Brain microvascular endothelial cell (primary cell): ENCODE data around the gene ZBTB7A.

Experiments used
- DNase-seq: peaks from one replicate; pipeline ENCODE4 v3.0.0-alpha.2; 2020
- H3K27ac ChIP-seq: fragments of 250-450 bp; sonication (Bioruptor Pico); 2 replicates; pipeline ENCODE4 v1.5.1; 2020; ENCODE audit warnings: mild to moderate bottlenecking, moderate library complexity
- H3K27me3 ChIP-seq: fragments of 250-450 bp; sonication (Bioruptor Pico); replicated peaks from 2 replicates; pipeline ENCODE4 v1.5.1; 2020; ENCODE audit warnings: mild to moderate bottlenecking
- H3K36me3 ChIP-seq: fragments of 250-450 bp; sonication (Bioruptor Pico); replicated peaks from 2 replicates; pipeline ENCODE4 v1.5.1; 2020; ENCODE audit warnings: mild to moderate bottlenecking
- H3K4me3 ChIP-seq: 2 replicates; pipeline ENCODE4 v1.5.1; 2011; ENCODE audit warnings: low read depth, mild to moderate bottlenecking, control low read depth, low read length, moderate library complexity
- in situ Hi-C: cut with HindIII; loops from 2 replicates; pipeline ENCODE4 v1.10.0; 2017; ENCODE audit warnings: low sequenced_read_pairs, low pct_ligation_motif_present
- TF ChIP-seq, protein P1 (sequence below): IDR thresholded peaks from 2 replicates; pipeline ENCODE4 v1.5.1; 2011; ENCODE audit warnings: low read depth, mild to moderate bottlenecking, moderate library complexity, low read length, control low read depth, inconsistent platforms; ENCODE audit errors: missing control alignments

Gene ZBTB7A

DNA sequence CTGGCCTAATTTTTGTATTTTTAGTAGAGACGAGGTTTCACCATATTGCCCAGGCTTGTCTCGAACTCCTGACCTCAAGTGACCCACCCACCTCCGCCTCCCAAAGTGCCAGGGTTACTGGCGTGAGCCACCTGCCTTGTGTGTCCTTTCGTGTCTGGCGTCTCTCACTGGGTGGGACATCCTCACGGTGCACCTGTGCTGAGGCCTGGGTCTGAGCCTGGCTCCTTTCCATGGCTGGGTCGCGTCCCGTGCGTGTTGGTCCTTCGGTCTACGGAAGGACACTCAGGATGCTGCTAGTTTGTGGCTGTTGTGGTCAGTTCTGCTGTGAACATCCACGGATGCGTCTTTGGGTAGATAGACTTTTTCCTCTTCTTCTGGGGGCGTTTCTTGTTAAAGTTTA is 39.6 kb downstream of the ZBTB7A start:
- DNase-seq: no peak
- Histone ChIP-seq H3K4me3 (no peak overlapping the region), H3K36me3 (peaks cover 15% of the 10 kb centered on the region), H3K27ac (no peak overlapping the region), H3K27me3 (no peaks in the 10 kb centered on the region)
- TF ChIP-seq, protein P1, sequence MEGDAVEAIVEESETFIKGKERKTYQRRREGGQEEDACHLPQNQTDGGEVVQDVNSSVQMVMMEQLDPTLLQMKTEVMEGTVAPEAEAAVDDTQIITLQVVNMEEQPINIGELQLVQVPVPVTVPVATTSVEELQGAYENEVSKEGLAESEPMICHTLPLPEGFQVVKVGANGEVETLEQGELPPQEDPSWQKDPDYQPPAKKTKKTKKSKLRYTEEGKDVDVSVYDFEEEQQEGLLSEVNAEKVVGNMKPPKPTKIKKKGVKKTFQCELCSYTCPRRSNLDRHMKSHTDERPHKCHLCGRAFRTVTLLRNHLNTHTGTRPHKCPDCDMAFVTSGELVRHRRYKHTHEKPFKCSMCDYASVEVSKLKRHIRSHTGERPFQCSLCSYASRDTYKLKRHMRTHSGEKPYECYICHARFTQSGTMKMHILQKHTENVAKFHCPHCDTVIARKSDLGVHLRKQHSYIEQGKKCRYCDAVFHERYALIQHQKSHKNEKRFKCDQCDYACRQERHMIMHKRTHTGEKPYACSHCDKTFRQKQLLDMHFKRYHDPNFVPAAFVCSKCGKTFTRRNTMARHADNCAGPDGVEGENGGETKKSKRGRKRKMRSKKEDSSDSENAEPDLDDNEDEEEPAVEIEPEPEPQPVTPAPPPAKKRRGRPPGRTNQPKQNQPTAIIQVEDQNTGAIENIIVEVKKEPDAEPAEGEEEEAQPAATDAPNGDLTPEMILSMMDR: no peak
- in situ Hi-C loops: no loop called here

DNA sequence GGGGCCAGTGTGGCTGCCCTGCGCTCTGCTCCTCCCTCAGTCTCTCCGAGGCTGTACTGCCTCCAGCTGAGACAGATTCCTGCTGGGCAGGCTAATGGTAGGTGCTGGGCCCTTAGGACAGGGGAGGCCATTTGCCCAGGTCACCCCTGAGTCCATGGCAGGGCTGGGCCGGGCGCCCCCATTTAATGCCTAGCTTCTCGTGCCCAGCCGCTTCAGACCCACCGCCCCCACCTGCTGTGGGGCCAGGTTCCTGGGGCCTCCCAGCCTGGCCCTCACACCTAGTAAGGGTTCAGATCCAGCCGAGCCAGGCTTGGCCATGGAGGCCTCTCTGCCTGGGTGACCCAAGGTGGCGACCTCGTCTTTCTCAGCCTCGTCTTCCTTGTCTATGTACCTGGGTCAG is 41.4 kb downstream of the ZBTB7A start:
- H3K4me3 ChIP-seq: no peak overlapping the region
- no peak for DNase-seq
- no peak overlapping the region for H3K27ac ChIP-seq
- TF ChIP-seq, protein P1: no peak
- peaks cover 17% of the 10 kb centered on the region for H3K36me3 ChIP-seq
- in situ Hi-C loops: no loop called here
- no peaks in the 10 kb centered on the region for H3K27me3 ChIP-seq

DNA sequence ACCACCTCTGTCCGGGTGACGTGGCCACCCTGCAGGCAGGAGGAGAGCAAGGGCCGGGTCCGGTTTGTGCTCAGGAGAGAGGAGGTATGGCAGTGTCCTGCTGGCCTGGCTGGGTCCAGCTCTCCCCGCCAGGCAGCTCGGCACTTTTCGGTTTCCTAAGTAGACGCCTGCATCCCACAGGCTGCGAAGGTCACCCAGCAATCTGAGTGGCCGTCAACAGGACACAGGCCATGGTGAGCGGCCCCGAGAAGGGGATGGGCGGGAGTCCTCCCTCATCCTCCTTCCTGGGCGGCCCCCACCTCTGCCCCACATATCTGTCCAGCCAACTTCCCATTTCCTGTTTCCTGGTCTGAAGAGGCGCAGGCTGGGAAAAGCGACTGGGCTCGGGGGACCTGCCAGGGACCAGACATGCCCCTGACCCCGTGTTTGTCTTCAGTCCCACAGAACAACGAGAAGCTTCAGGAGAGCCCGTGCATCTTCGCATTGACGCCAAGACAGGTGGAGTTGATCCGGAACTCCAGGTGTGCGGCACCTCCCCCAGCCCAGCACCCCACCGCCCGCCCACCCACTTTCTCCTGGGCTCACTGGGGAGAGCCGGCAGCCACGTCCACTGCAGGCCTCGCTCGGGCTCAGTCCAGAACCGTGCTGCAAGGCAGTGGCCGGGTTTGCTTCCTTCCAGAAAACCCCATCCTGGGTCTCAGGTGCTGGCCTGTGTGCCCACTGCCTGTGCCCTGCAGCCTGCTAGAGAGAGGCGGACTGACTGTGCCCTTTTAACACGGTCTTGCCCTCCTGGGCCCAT is 42.9 kb downstream of the ZBTB7A start:
- no peak overlapping the region for H3K4me3 ChIP-seq
- in situ Hi-C loops: no loop called here
- TF ChIP-seq, protein P1: no peak
- H3K36me3 ChIP-seq: peaks cover 8% of the 10 kb centered on the region
- no peak for DNase-seq
- H3K27me3 ChIP-seq: no peaks in the 10 kb centered on the region
- H3K27ac ChIP-seq: no peak overlapping the region

DNA sequence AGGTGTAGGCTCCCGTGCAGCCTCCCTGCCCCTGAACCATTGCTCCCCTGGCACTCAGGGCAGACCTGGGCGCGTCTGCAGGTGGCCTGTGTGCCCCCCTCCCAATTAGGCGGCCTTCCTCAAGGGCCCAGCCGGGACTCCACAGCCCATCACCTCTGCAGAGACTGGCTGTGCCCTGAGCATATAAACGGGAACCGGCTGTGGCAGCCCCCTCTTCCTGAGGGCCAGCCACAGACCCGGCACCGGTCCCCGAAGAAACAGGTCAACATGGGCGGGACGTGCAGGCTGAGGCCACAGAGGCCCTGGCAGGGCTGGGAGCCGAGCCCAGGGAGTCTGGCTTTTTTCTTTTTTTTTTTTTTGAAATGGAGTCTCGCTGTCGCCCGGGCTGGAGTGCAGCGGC is 47.1 kb downstream of the ZBTB7A start:
- H3K27ac ChIP-seq: no peak overlapping the region
- H3K27me3 ChIP-seq: no peaks in the 10 kb centered on the region
- H3K4me3 ChIP-seq: no peak overlapping the region
- peaks cover 16% of the 10 kb centered on the region for H3K36me3 ChIP-seq
- in situ Hi-C loops: no loop called here
- TF ChIP-seq, protein P1: no peak
- no peak for DNase-seq

DNA sequence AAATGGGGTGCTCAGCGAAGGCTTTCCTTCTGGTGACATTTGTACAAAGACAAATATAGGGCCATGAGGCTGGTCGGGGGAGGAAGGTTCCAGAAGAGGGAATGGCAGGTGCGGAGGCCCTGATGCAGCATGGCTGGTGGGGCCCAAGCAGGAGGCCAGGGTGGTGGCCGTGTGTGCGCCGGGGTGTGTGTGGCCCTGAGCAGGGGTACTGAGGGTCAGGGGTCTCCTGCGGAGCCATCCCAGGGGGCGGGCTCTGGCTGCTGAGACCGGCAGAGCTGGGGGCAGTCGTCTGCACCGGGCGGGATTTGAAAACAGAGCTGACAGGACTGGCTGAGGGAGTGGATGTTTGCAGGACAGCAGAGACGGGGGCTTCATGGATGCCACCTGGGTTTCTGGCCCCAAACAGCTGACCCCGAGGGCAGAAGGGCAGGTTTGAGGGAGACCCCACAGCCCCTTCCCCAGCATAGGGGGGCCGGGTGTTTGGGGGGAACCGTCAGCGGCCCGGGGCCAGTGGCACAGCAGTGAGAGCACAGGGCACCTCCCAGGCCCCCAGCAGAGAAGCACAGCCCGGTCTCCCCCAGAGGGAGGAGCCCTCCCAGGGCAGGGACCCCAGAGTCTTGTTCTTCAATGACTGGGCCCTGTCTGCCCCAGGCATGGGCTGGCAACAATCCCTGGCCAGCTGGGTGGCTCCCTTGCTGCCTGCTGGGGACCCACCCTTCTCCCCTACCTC is 47.8 kb downstream of the ZBTB7A start:
- no peak overlapping the region for H3K27ac ChIP-seq
- in situ Hi-C loops: no loop called here
- DNase-seq: no peak
- H3K4me3 ChIP-seq: no peak overlapping the region
- TF ChIP-seq, protein P1: no peak
- H3K36me3 ChIP-seq: peaks cover 22% of the 10 kb centered on the region
- H3K27me3 ChIP-seq: no peaks in the 10 kb centered on the region
